KOPT-K1 (cell line): Measurements from ENCODE around the gene KLF6.

Source experiments
- H3K27ac ChIP-seq: fragments of 200-600 bp; sonication (generic); 2 replicates; pipeline ENCODE4 v1.5.1; 2016; ENCODE audit warnings: antibody characterized with exemption, mild to moderate bottlenecking, low read depth, low read length; ENCODE audit not compliant: poor library complexity, severe bottlenecking
- H3K36me3 ChIP-seq: fragments of 200-600 bp; sonication (generic); 2 replicates; pipeline ENCODE4 v1.5.1; 2017; ENCODE audit warnings: antibody characterized with exemption, mild to moderate bottlenecking, low read length, moderate library complexity; ENCODE audit not compliant: insufficient read depth
- H3K9me3 ChIP-seq: fragments of 200-600 bp; sonication (generic); 2 replicates; pipeline ENCODE4 v1.5.1; 2017; ENCODE audit warnings: antibody characterized with exemption, low read length, mild to moderate bottlenecking; ENCODE audit not compliant: insufficient read depth, poor library complexity, severe bottlenecking

The KLF6 gene

GRCh38 chr10:3785251-3785850 lies 342 bp upstream of the KLF6 start:
- Histone ChIP-seq H3K27ac (peak overlapping the region; percentile 97), H3K36me3 (peaks cover 22% of the 10 kb centered on the region), H3K9me3 (no peaks in the 10 kb centered on the region)

GRCh38 chr10:3783682-3784432 lies 1.2 kb downstream of the KLF6 start:
- H3K27ac ChIP-seq: peak overlapping the region; percentile 97
- H3K9me3 ChIP-seq: no peaks in the 10 kb centered on the region
- H3K36me3 ChIP-seq: peaks cover 37% of the 10 kb centered on the region

- peak overlapping the region; percentile 97 for H3K27ac ChIP-seq
- H3K9me3 ChIP-seq: no peaks in the 10 kb centered on the region
- H3K36me3 ChIP-seq: peaks cover 43% of the 10 kb centered on the region
Observed at GRCh38 chr10:3783316-3783681, 1.7 kb downstream of the KLF6 start.

GRCh38 chr10:3782451-3783315 lies 2.3 kb downstream of the KLF6 start:
- H3K36me3 ChIP-seq: peaks cover 49% of the 10 kb centered on the region

GRCh38 chr10:3782146-3782450 lies 2.9 kb downstream of the KLF6 start:
- H3K9me3 ChIP-seq: no peaks in the 10 kb centered on the region
- peak overlapping the region; percentile 97 for H3K27ac ChIP-seq
- peaks cover 55% of the 10 kb centered on the region for H3K36me3 ChIP-seq

More at GRCh38 chr10:3782451-3783315, 2.3 kb downstream of the KLF6 start:
- Histone ChIP-seq H3K27ac (peak overlapping the region; percentile 97), H3K9me3 (no peaks in the 10 kb centered on the region)

- peaks cover 60% of the 10 kb centered on the region for H3K36me3 ChIP-seq
- H3K27ac ChIP-seq: peak overlapping the region; percentile 97
- H3K9me3 ChIP-seq: no peaks in the 10 kb centered on the region
Observed at GRCh38 chr10:3781468-3782145, 3.4 kb downstream of the KLF6 start.

- H3K27ac ChIP-seq: peak overlapping the region; percentile 97
- H3K9me3 ChIP-seq: no peaks in the 10 kb centered on the region
- H3K36me3 ChIP-seq: peaks cover 67% of the 10 kb centered on the region
Observed at GRCh38 chr10:3780771-3781467, 4.1 kb downstream of the KLF6 start.

- Histone ChIP-seq H3K27ac (no peak overlapping the region), H3K36me3 (peaks cover 74% of the 10 kb centered on the region), H3K9me3 (no peaks in the 10 kb centered on the region)
Observed at GRCh38 chr10:3780021-3780770, 4.8 kb downstream of the KLF6 start.

- H3K36me3 ChIP-seq: peaks cover 83% of the 10 kb centered on the region
- no peaks in the 10 kb centered on the region for H3K9me3 ChIP-seq
- H3K27ac ChIP-seq: no peak overlapping the region
Observed at GRCh38 chr10:3779158-3779741, 5.8 kb downstream of the KLF6 start.

GRCh38 chr10:3778692-3779157 lies 6.3 kb downstream of the KLF6 start:
- Histone ChIP-seq H3K27ac (no peak overlapping the region), H3K36me3 (peaks cover 83% of the 10 kb centered on the region), H3K9me3 (no peaks in the 10 kb centered on the region)

GRCh38 chr10:3777981-3778691 lies 6.9 kb downstream of the KLF6 start:
- Histone ChIP-seq H3K36me3 (peaks cover 83% of the 10 kb centered on the region), H3K9me3 (no peaks in the 10 kb centered on the region)

GRCh38 chr10:3776796-3777571 lies 8.0 kb downstream of the KLF6 start:
- Histone ChIP-seq H3K9me3 (no peaks in the 10 kb centered on the region), H3K36me3 (peaks cover 77% of the 10 kb centered on the region), H3K27ac (no peak overlapping the region)

More at GRCh38 chr10:3777981-3778691, 6.9 kb downstream of the KLF6 start:
- H3K27ac ChIP-seq: no peak overlapping the region
